ENCODE results near the gene DEFB124.

- TF ChIP-seq POLR2A (IDR thresholded peaks at IDR 0.05): no peak
- TF ChIP-seq, protein P1, sequence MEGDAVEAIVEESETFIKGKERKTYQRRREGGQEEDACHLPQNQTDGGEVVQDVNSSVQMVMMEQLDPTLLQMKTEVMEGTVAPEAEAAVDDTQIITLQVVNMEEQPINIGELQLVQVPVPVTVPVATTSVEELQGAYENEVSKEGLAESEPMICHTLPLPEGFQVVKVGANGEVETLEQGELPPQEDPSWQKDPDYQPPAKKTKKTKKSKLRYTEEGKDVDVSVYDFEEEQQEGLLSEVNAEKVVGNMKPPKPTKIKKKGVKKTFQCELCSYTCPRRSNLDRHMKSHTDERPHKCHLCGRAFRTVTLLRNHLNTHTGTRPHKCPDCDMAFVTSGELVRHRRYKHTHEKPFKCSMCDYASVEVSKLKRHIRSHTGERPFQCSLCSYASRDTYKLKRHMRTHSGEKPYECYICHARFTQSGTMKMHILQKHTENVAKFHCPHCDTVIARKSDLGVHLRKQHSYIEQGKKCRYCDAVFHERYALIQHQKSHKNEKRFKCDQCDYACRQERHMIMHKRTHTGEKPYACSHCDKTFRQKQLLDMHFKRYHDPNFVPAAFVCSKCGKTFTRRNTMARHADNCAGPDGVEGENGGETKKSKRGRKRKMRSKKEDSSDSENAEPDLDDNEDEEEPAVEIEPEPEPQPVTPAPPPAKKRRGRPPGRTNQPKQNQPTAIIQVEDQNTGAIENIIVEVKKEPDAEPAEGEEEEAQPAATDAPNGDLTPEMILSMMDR (IDR thresholded peaks at IDR 0.05): no peak
Observed at GRCh38 chr20:31490752-31491151, 15.8 kb upstream of the DEFB124 start.

Measured in lower leg skin (tissue), 3 donors.